Endodermal cell (in vitro differentiated cells): ENCODE results near the gene LRMDA. TPM values are rescaled to one million over a fixed set of nuclear protein-coding genes. Genes with fewer than 3 reads are reported as not detected.

Source experiments
- DNase-seq: peaks from one replicate; pipeline ENCODE4 v3.0.0-alpha.2; 2017
- H3K27ac ChIP-seq: 2 replicates; pipeline ENCODE4 v1.5.1; 2013; ENCODE audit warnings: mild to moderate bottlenecking, low read depth, low read length, moderate library complexity
- H3K27me3 ChIP-seq: 2 replicates; pipeline ENCODE4 v1.6.1; 2013; ENCODE audit warnings: mild to moderate bottlenecking, low read length, moderate library complexity; ENCODE audit not compliant: insufficient read depth, control insufficient read depth, poor library complexity, severe bottlenecking
- H3K36me3 ChIP-seq: 2 replicates; pipeline ENCODE4 v1.7.0; 2013; ENCODE audit warnings: mild to moderate bottlenecking, low read length, moderate library complexity; ENCODE audit not compliant: control insufficient read depth, insufficient read depth
- H3K4me1 ChIP-seq: one replicate; pipeline ENCODE4 v1.7.0; 2013; ENCODE audit warnings: low read length; ENCODE audit not compliant: control insufficient read depth, insufficient read depth
- H3K4me3 ChIP-seq: 2 replicates; pipeline ENCODE4 v1.5.1; 2013; ENCODE audit warnings: mild to moderate bottlenecking, low read length, moderate library complexity
- H3K9ac ChIP-seq: 2 replicates; pipeline ENCODE4 v1.6.1; 2013; ENCODE audit warnings: mild to moderate bottlenecking, low read length, moderate library complexity; ENCODE audit not compliant: poor library complexity, severe bottlenecking; ENCODE audit errors: extremely low read depth
- H3K9me3 ChIP-seq: 2 replicates; pipeline ENCODE4 v1.6.1; 2013; ENCODE audit warnings: mild to moderate bottlenecking, low read length, moderate library complexity; ENCODE audit not compliant: control insufficient read depth
- H3K27ac Mint-ChIP-seq: 2 replicates; pipeline ENCODE4 v1.8.0; 2020; ENCODE audit warnings: mixed read lengths
- H3K27me3 Mint-ChIP-seq: 2 replicates; pipeline ENCODE4 v1.8.0; 2021; ENCODE audit warnings: mild to moderate bottlenecking, mixed read lengths; ENCODE audit not compliant: insufficient read depth
- H3K36me3 Mint-ChIP-seq: 2 replicates; pipeline ENCODE4 v1.8.0; 2020; ENCODE audit warnings: low read depth, mixed read lengths
- H3K4me1 Mint-ChIP-seq: 2 replicates; pipeline ENCODE4 v1.8.0; 2020; ENCODE audit warnings: mixed read lengths
- H3K4me3 Mint-ChIP-seq: 2 replicates; pipeline ENCODE4 v1.8.0; 2020; ENCODE audit warnings: mild to moderate bottlenecking, moderate library complexity, mixed read lengths
- H3K9me3 Mint-ChIP-seq: 2 replicates; pipeline ENCODE4 v1.8.0; 2020; ENCODE audit warnings: mild to moderate bottlenecking, mixed read lengths
- WGBS, 2 experiments: methylation state at CpG; one replicate each; pipeline versions ENCODE4 v1.1.5 to v1.1.7; 2013; ENCODE audit warnings: missing lambda C conversion rate in 2 of 2, mixed read lengths in 1 of 2; ENCODE audit not compliant: insufficient coverage in 1 of 2, insufficient read length in 1 of 2; 5-methylcytosine and 5-hydroxymethylcytosine counted together
- total RNA-seq, 2 donors: library from RNA; stranded (reverse); fragmentation: NEBNext Ultra II Directional in 1 of 2; extraction: Animal tissue kit (Norgen Biotek cat#: 25700) in 1 of 2; gene quantifications; 2 replicates in 1 of 2; 3 replicates in 1 of 2; pipeline ENCODE4 v1.2.1, GENCODE V29; 2021
- TF ChIP-seq, protein P1 (sequence below): fragments of 200-600 bp; sonication (generic); conservative IDR thresholded peaks from 2 replicates; pipeline ENCODE4 v1.5.0; 2021; ENCODE audit warnings: antibody characterized with exemption, mild to moderate bottlenecking

The LRMDA gene
- total RNA-seq, 2 donors from 2014 or later: 1.7 to 5.1 TPM

DNA sequence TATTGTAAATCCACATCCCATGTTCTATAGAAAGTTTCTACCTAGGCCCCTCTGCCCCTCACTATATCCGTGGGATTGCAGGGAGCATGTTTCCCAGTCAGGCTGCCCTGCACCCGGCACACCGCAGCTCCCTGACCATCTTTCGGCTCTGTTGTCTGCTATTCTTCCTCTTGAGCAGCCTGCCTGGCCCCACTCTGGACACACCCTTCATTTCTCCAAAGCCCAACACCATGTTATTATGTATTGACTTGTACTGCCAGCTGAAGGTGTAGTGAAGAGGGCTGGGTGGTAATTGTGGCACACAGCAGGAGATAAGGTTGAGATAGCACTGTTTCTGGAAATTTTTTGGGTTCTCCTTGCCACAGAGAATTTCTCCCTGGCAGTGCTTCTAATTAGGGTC, 9.8 kb downstream of the LRMDA start:
- TF ChIP-seq, protein P1, sequence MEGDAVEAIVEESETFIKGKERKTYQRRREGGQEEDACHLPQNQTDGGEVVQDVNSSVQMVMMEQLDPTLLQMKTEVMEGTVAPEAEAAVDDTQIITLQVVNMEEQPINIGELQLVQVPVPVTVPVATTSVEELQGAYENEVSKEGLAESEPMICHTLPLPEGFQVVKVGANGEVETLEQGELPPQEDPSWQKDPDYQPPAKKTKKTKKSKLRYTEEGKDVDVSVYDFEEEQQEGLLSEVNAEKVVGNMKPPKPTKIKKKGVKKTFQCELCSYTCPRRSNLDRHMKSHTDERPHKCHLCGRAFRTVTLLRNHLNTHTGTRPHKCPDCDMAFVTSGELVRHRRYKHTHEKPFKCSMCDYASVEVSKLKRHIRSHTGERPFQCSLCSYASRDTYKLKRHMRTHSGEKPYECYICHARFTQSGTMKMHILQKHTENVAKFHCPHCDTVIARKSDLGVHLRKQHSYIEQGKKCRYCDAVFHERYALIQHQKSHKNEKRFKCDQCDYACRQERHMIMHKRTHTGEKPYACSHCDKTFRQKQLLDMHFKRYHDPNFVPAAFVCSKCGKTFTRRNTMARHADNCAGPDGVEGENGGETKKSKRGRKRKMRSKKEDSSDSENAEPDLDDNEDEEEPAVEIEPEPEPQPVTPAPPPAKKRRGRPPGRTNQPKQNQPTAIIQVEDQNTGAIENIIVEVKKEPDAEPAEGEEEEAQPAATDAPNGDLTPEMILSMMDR: no peak
- H3K4me3 Mint-ChIP-seq: no peak overlapping the region
- DNase-seq: no peak
- H3K4me1 Mint-ChIP-seq: no peaks in the 10 kb centered on the region
- Histone ChIP-seq H3K4me1 (no peaks in the 10 kb centered on the region), H3K9ac (no peak overlapping the region), H3K36me3 (no peaks in the 10 kb centered on the region), H3K27me3 (peaks cover 8% of the 10 kb centered on the region), H3K27ac (no peak overlapping the region), H3K9me3 (peaks cover 22% of the 10 kb centered on the region), H3K4me3 (no peak overlapping the region)
- peaks cover 18% of the 10 kb centered on the region for H3K9me3 Mint-ChIP-seq
- H3K27me3 Mint-ChIP-seq: peaks cover 47% of the 10 kb centered on the region
- H3K27ac Mint-ChIP-seq: no peak overlapping the region
- 88 to 91% methylated on average over 1 to 4 of the region's 4 CpGs for WGBS, 2 experiments
- H3K36me3 Mint-ChIP-seq: peaks cover 2% of the 10 kb centered on the region

- Histone ChIP-seq H3K36me3 (no peaks in the 10 kb centered on the region), H3K9me3 (peaks cover 26% of the 10 kb centered on the region), H3K4me1 (no peaks in the 10 kb centered on the region), H3K4me3 (no peak overlapping the region), H3K27me3 (peaks cover 8% of the 10 kb centered on the region), H3K27ac (no peak overlapping the region), H3K9ac (no peak overlapping the region)
- H3K4me1 Mint-ChIP-seq: no peaks in the 10 kb centered on the region
- no peak overlapping the region for H3K4me3 Mint-ChIP-seq
- H3K36me3 Mint-ChIP-seq: peaks cover 2% of the 10 kb centered on the region
- no peak overlapping the region for H3K27ac Mint-ChIP-seq
- H3K9me3 Mint-ChIP-seq: peaks cover 22% of the 10 kb centered on the region
- peaks cover 45% of the 10 kb centered on the region for H3K27me3 Mint-ChIP-seq
- TF ChIP-seq, protein P1: no peak
- no peak for DNase-seq
These were observed 10.3 kb downstream of the LRMDA start for GRCh38 chr10:75441682-75442081.

- H3K4me3 Mint-ChIP-seq: no peak overlapping the region
- Histone ChIP-seq H3K9ac (no peak overlapping the region), H3K27me3 (peaks cover 2% of the 10 kb centered on the region), H3K36me3 (no peaks in the 10 kb centered on the region), H3K4me3 (no peak overlapping the region), H3K9me3 (peaks cover 27% of the 10 kb centered on the region), H3K27ac (no peak overlapping the region), H3K4me1 (no peaks in the 10 kb centered on the region)
- 80 to 94% methylated on average over 1 to 2 of the region's 2 CpGs for WGBS, 2 experiments
- TF ChIP-seq, protein P1: no peak
- peaks cover 27% of the 10 kb centered on the region for H3K9me3 Mint-ChIP-seq
- DNase-seq: no peak
- peaks cover 38% of the 10 kb centered on the region for H3K27me3 Mint-ChIP-seq
- no peak overlapping the region for H3K27ac Mint-ChIP-seq
- H3K4me1 Mint-ChIP-seq: no peaks in the 10 kb centered on the region
- H3K36me3 Mint-ChIP-seq: peaks cover 2% of the 10 kb centered on the region
These were observed 11.9 kb downstream of the LRMDA start for GRCh38 chr10:75443362-75443761.
